HFFc6 (cell line): Measurements from ENCODE around the gene SLC13A5. TPM values are rescaled to one million over a fixed set of nuclear protein-coding genes. Genes with fewer than 3 reads are reported as not detected.

Source experiments
- DNase-seq: peaks from one replicate; pipeline ENCODE4 v3.0.0-alpha.2; 2018
- H3K27ac Mint-ChIP-seq: 2 replicates; pipeline ENCODE4 v1.8.0; 2020; ENCODE audit warnings: mild to moderate bottlenecking, mixed read lengths
- H3K27me3 Mint-ChIP-seq: 2 replicates; pipeline ENCODE4 v1.8.0; 2021; ENCODE audit warnings: mild to moderate bottlenecking, moderate library complexity, mixed read lengths; ENCODE audit not compliant: insufficient read depth
- H3K36me3 Mint-ChIP-seq: 2 replicates; pipeline ENCODE4 v1.8.0; 2021; ENCODE audit warnings: low read depth, mixed read lengths
- H3K4me1 Mint-ChIP-seq: 2 replicates; pipeline ENCODE4 v1.8.0; 2020; ENCODE audit warnings: low read depth, mixed read lengths
- H3K4me3 Mint-ChIP-seq: 2 replicates; pipeline ENCODE4 v1.8.0; 2020; ENCODE audit warnings: mild to moderate bottlenecking, moderate library complexity, mixed read lengths
- H3K9me3 Mint-ChIP-seq: 2 replicates; pipeline ENCODE4 v1.8.0; 2020; ENCODE audit warnings: mild to moderate bottlenecking, mixed read lengths
- total RNA-seq, 6 experiments: library from RNA; stranded (reverse); fragmentation: NEBNext Ultra II Directional; extraction: Animal tissue kit (Norgen Biotek cat#: 25700); gene quantifications; 2 replicates in 1 of 6; 3 replicates in 5 of 6; pipeline ENCODE4 v1.2.3, GENCODE V29; 2021
- TF ChIP-seq, protein P1 (sequence below): fragments of 200-600 bp; sonication (generic); IDR thresholded peaks from 2 replicates; pipeline ENCODE4 v1.5.0; 2021; ENCODE audit warnings: antibody characterized with exemption, mild to moderate bottlenecking

Gene SLC13A5
- total RNA-seq, 6 experiments from 2014 or later = not detected

DNA sequence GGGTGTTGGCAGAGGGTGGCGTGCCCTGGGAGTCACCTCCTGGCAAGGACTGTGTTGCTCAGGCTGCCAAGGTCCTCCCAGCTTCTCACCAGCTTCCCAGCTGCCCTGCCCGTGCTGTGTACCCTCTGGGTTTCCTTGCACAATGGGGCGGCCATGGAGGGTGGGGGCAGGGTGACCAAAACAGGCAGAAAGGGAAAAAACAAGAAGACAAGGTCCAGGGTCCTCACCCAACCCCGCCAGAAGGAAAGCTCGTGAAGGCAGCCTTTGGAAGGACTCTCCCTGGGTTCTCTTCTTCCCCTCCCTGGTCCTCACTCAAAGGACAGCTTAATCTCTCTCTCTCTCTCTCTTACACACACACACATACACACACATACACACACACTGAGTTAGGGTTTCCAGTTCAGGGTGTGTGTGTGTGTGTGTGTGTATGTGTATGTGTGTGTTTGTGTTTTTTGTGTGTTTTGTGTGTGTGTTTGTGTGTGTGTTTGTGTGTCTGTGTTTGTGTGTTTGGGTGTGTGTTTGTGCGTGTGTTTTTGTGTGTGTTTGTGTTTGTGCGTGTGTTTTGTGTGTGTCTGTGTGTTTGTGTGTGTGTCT is 2.0 kb downstream of the SLC13A5 start:
- H3K4me1 Mint-ChIP-seq = no peaks in the 10 kb centered on the region
- DNase-seq = no peak
- no peak overlapping the region for H3K27ac Mint-ChIP-seq
- peaks cover 4% of the 10 kb centered on the region; the same call in 1 of the 2 replicates for H3K9me3 Mint-ChIP-seq
- H3K4me3 Mint-ChIP-seq = no peak overlapping the region
- peaks cover 45% of the 10 kb centered on the region for H3K27me3 Mint-ChIP-seq
- TF ChIP-seq, protein P1, sequence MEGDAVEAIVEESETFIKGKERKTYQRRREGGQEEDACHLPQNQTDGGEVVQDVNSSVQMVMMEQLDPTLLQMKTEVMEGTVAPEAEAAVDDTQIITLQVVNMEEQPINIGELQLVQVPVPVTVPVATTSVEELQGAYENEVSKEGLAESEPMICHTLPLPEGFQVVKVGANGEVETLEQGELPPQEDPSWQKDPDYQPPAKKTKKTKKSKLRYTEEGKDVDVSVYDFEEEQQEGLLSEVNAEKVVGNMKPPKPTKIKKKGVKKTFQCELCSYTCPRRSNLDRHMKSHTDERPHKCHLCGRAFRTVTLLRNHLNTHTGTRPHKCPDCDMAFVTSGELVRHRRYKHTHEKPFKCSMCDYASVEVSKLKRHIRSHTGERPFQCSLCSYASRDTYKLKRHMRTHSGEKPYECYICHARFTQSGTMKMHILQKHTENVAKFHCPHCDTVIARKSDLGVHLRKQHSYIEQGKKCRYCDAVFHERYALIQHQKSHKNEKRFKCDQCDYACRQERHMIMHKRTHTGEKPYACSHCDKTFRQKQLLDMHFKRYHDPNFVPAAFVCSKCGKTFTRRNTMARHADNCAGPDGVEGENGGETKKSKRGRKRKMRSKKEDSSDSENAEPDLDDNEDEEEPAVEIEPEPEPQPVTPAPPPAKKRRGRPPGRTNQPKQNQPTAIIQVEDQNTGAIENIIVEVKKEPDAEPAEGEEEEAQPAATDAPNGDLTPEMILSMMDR = no peak
- H3K36me3 Mint-ChIP-seq = no peaks in the 10 kb centered on the region; the same call in 1 of the 2 replicates

DNA sequence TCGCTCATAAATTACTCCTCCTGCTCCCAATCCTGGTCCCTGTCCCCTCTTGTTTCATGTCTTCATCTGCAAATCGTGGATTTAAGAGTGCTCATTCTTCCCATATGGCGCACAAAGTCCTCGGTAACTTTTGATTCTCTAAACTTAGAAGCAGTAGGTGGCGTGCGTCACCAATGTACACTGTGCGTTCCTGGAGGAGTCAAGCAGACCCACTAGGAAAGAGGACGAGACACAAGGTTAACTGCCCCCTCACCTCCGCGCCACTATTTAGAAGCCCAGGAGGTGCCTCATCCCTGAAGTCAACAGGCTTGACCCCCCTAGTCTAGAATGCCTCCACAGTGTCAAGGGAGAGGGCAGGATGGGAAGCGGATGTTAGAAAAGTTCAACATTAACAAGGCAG is 2.9 kb downstream of the SLC13A5 start:
- DNase-seq = no peak
- TF ChIP-seq, protein P1 = no peak
- Mint-ChIP-seq H3K36me3 (no peaks in the 10 kb centered on the region; the same call in 1 of the 2 replicates), H3K9me3 (peaks cover 4% of the 10 kb centered on the region; the same call in 1 of the 2 replicates), H3K4me3 (no peak overlapping the region), H3K27ac (no peak overlapping the region), H3K4me1 (no peaks in the 10 kb centered on the region), H3K27me3 (peaks cover 48% of the 10 kb centered on the region)

DNA sequence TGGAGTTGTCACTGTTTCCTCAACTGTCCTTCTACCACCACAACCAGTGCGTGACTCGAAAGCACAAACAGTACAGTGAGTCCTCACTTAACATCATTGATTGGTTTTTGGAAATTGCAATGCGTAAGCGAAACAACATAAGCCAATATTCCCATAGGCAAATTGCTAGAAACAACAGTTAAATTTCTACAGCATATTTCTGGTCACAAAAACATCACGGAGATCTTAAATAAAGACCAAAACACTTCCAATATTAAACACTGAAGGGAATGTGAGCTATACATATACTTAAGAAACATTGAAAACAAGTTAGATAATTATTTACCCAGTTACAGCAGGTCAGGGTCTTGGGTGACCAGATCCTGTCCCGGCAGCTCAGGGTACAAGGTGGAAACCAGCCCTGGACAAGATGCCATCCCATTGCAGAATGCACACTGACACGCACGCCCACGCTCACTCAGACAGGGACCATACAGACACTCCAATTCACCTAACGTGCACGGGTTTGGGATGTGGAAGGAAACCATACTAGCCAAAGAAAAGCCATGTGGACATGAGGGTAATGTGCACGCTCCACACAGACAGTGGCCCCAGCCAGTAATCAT is 4.7 kb downstream of the SLC13A5 start:
- H3K27ac Mint-ChIP-seq = no peak overlapping the region

DNA sequence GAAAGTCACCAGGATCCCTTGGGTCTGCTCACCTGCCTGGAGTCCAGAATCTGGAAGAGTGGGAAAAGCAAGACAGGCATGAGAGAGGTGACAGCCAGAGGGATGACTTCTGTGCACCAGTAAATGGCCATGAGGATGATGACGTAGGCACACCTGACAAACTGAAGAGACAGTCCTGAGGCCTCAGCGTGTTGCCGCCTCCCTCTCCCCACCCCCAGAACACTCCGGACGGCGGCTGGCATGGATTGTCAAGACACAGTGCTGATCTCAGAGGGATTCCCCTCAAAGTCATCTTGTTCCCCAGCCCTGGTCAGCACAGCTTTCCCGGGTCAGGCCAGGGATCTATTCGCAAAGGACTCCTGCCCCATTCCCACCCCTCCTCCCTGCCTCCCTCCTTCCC is 6.2 kb downstream of the SLC13A5 start:
- H3K27ac Mint-ChIP-seq = no peak overlapping the region
- no peak overlapping the region for H3K4me3 Mint-ChIP-seq
- no peaks in the 10 kb centered on the region for H3K4me1 Mint-ChIP-seq
- peaks cover 42% of the 10 kb centered on the region for H3K27me3 Mint-ChIP-seq
- TF ChIP-seq, protein P1 = no peak
- DNase-seq = no peak
- no peaks in the 10 kb centered on the region for H3K36me3 Mint-ChIP-seq
- H3K9me3 Mint-ChIP-seq = no peaks in the 10 kb centered on the region

More for the DNA sequence above, 4.7 kb downstream of the SLC13A5 start:
- peaks cover 42% of the 10 kb centered on the region for H3K27me3 Mint-ChIP-seq
- H3K9me3 Mint-ChIP-seq = no peaks in the 10 kb centered on the region
- H3K4me3 Mint-ChIP-seq = no peak overlapping the region
- DNase-seq = no peak
- TF ChIP-seq, protein P1 = no peak
- no peaks in the 10 kb centered on the region for H3K36me3 Mint-ChIP-seq
- H3K4me1 Mint-ChIP-seq = no peaks in the 10 kb centered on the region

DNA sequence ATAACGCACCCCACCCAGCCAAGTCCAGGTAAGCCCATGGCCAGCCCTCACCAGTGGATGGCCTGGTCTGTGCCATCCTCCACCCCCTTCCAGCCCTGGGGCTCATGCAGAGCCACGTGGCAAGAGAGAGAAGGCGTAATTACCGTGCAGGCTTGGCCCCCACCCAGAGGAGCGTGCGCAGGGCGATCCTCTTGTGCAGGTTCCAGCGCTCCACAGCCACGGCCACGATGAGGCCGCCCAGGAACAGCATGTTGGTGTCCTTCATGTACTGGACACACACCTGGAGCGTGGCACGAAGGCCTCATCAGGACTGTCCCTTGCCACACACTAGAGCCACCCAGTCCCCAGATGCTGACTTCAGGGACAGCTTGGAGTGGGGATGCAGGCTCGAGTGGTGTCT is 6.7 kb downstream of the SLC13A5 start:
- peaks cover 46% of the 10 kb centered on the region for H3K27me3 Mint-ChIP-seq
- H3K4me3 Mint-ChIP-seq = no peak overlapping the region
- H3K9me3 Mint-ChIP-seq = no peaks in the 10 kb centered on the region
- H3K36me3 Mint-ChIP-seq = no peaks in the 10 kb centered on the region
- no peak overlapping the region for H3K27ac Mint-ChIP-seq
- TF ChIP-seq, protein P1 = no peak
- DNase-seq = no peak
- H3K4me1 Mint-ChIP-seq = no peaks in the 10 kb centered on the region
